MCF 10A (cell line): ENCODE data around the gene TAPBP. TPM values are rescaled to one million over a fixed set of nuclear protein-coding genes. Genes with fewer than 3 reads are reported as not detected.
"Not testable (repeated sequence)": the region's sequence is repeated elsewhere in the genome, so short reads cannot be mapped to it uniquely, and the experiment has no call there.

Source experiments
- BruUV-seq: library from RNA; stranded (reverse); fragments of 400-500 nt; replicated peaks from 2 replicates; lab custom pipeline; 2021; lab: Mats Ljungman, UMichigan
- CTCF ChIA-PET: fragments of 300-600 bp; sonication (Branson Sonifier 250); formaldehyde crosslinking; extraction: SDS; loops from one replicate; lab custom pipeline; 2021; ENCODE audit warnings: antibody characterized with exemption, inconsistent platforms; lab: Yijun Ruan, JAX
- POLR2A ChIA-PET: fragments of 300-600, 350-650 bp; sonication (Branson Sonifier 250); formaldehyde crosslinking; extraction: SDS; loops from one replicate; lab custom pipeline; 2020; ENCODE audit warnings: antibody characterized with exemption, inconsistent platforms; lab: Yijun Ruan, JAX
- DNase-seq: peaks from one replicate; pipeline ENCODE4 v3.0.0-alpha.2; 2018; ENCODE audit not compliant: unreplicated experiment
- H3K27ac Mint-ChIP-seq: one replicate; pipeline ENCODE4 v1.8.0; 2022; ENCODE audit warnings: mild to moderate bottlenecking, low read depth, mixed read lengths; ENCODE audit not compliant: unreplicated experiment
- H3K27me3 Mint-ChIP-seq: one replicate; pipeline ENCODE4 v1.8.0; 2022; ENCODE audit warnings: mixed read lengths; ENCODE audit not compliant: insufficient read depth, unreplicated experiment
- H3K36me3 Mint-ChIP-seq: one replicate; pipeline ENCODE4 v1.8.0; 2022; ENCODE audit warnings: mild to moderate bottlenecking, moderate library complexity, mixed read lengths; ENCODE audit not compliant: insufficient read depth, unreplicated experiment
- H3K4me1 Mint-ChIP-seq: one replicate; pipeline ENCODE4 v1.8.0; 2022; ENCODE audit warnings: mixed read lengths; ENCODE audit not compliant: insufficient read depth, unreplicated experiment
- H3K4me3 Mint-ChIP-seq: one replicate; pipeline ENCODE4 v1.8.0; 2022; ENCODE audit warnings: mild to moderate bottlenecking, moderate library complexity, mixed read lengths; ENCODE audit not compliant: unreplicated experiment
- H3K9me3 Mint-ChIP-seq: one replicate; pipeline ENCODE4 v1.8.0; 2022; ENCODE audit warnings: mixed read lengths; ENCODE audit not compliant: unreplicated experiment
- intact Hi-C: fragments of 100-400 bp; cut with micrococcal nuclease; formaldehyde crosslinking; loops from 2 replicates; pipeline ENCODE4 v1.14.1; 2022
- total RNA-seq: library from RNA; stranded (reverse); gene quantifications from 2 replicates; pipeline ENCODE4 v1.2.3, GENCODE V29; 2022
- TF ChIP-seq, protein P1 (sequence below): fragments of 200-600 bp; IDR thresholded peaks from one replicate; pipeline ENCODE4 v1.8.0; 2022; ENCODE audit warnings: antibody characterized with exemption, mild to moderate bottlenecking; ENCODE audit not compliant: unreplicated experiment

The TAPBP gene
- total RNA-seq, 1 experiment from 2014 or later = 84.9 TPM

DNA sequence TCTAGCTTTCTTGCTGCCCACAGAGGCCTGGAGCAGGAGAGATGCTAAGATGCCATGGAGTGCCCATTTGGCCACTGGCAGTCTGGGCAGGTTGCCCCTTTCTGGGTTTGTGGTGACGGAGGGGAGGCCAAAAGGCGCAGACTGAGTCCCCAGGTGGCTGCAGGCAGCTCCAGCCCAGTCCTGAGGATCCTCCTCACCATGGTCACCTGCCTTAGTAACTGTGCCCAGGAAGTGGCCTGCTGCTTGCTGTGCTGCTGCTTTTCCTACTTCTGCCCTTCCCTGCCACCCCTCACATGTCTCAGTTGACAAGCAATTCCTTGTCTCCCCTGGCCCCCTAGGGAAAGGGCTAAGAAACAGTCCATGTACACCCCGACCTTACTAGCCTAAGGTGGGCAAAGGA, 42.4 kb upstream of the TAPBP start:
- TF ChIP-seq, protein P1, sequence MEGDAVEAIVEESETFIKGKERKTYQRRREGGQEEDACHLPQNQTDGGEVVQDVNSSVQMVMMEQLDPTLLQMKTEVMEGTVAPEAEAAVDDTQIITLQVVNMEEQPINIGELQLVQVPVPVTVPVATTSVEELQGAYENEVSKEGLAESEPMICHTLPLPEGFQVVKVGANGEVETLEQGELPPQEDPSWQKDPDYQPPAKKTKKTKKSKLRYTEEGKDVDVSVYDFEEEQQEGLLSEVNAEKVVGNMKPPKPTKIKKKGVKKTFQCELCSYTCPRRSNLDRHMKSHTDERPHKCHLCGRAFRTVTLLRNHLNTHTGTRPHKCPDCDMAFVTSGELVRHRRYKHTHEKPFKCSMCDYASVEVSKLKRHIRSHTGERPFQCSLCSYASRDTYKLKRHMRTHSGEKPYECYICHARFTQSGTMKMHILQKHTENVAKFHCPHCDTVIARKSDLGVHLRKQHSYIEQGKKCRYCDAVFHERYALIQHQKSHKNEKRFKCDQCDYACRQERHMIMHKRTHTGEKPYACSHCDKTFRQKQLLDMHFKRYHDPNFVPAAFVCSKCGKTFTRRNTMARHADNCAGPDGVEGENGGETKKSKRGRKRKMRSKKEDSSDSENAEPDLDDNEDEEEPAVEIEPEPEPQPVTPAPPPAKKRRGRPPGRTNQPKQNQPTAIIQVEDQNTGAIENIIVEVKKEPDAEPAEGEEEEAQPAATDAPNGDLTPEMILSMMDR = no peak
- no peaks in the 10 kb centered on the region for H3K9me3 Mint-ChIP-seq
- intact Hi-C loops = no loop called here
- no TSS peak for BruUV-seq
- no peaks in the 10 kb centered on the region for H3K36me3 Mint-ChIP-seq
- DNase-seq = no peak
- CTCF ChIA-PET = interaction anchor here (0.6 to 0.8 kb wide), 3 partner anchors 11 to 1216 kb away, joined by 3 read pairs; no protein-coding TSS in a partner anchor
- H3K27ac Mint-ChIP-seq = no peak overlapping the region
- no peaks in the 10 kb centered on the region for H3K27me3 Mint-ChIP-seq
- no peak overlapping the region for H3K4me3 Mint-ChIP-seq
- no peaks in the 10 kb centered on the region for H3K4me1 Mint-ChIP-seq
- POLR2A ChIA-PET = interaction anchor here (0.6 kb wide), 1 partner anchor 10 kb away, joined by 3 read pairs; no protein-coding TSS in a partner anchor

DNA sequence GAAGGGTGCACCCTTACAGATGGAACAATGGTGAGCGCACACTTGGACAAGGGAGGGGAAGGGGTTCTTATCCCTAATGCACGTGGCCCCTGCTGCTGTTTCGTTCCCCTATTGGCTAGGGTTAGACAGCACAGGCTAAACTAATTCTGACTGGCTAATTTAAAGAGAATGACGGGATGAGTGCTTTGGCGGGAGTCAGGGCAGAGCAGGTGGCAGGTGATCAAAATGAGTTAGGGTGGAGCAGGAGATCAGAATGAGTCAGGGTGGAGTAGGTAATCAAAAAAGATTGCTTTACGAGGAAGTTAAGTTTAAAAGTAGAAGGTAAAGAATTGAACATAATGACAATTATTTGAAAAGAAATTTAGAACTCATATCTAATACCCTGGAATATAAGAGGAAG, 42.0 kb upstream of the TAPBP start:
- DNase-seq, BruUV-seq, H3K9me3 Mint-ChIP-seq, H3K27me3 Mint-ChIP-seq, H3K4me3 Mint-ChIP-seq, H3K36me3 Mint-ChIP-seq, H3K4me1 Mint-ChIP-seq, intact Hi-C loops, H3K27ac Mint-ChIP-seq: not testable (repeated sequence)
- ChIA-PET CTCF (interaction anchor here (1.9 kb wide), 1 partner anchor 11 kb away, joined by 10 read pairs; no protein-coding TSS in a partner anchor), POLR2A (interaction anchor here (0.6 kb wide), 1 partner anchor 10 kb away, joined by 3 read pairs; no protein-coding TSS in a partner anchor)

DNA sequence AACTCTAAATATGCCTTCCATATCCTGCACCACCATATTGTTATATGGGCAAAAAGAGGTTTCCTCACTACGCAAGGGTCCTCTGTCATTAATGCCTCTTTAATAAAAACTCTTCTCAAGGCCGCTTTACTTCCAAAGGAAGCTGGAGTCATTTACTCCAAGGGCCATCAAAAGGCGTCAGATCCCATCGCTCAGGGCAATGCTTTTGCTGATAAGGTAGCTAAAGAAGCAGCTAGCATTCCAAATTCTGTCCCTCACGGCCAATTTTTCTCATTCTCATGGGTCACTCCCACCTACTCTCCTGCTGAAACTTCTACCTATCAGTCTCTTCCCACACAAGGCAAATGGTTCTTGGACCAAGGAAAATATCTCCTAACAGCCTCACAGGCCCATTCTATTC, 33.9 kb upstream of the TAPBP start:
- no peak for DNase-seq
- H3K4me1 Mint-ChIP-seq = peaks cover 15% of the 10 kb centered on the region
- H3K36me3 Mint-ChIP-seq = no peaks in the 10 kb centered on the region
- ChIA-PET CTCF (interaction anchor here (0.7 kb wide), 1 partner anchor 183 kb away, joined by 3 read pairs; no protein-coding TSS in a partner anchor), POLR2A (interaction anchor here (0.7 to 3.9 kb wide), 2 partner anchors 27 to 56 kb away, joined by 4 to 19 read pairs; no protein-coding TSS in a partner anchor)
- BruUV-seq = no TSS peak
- H3K27me3 Mint-ChIP-seq = no peaks in the 10 kb centered on the region
- H3K27ac Mint-ChIP-seq = peak overlapping the region; percentile 35
- H3K4me3 Mint-ChIP-seq = no peak overlapping the region
- intact Hi-C loops = loop anchor here (5.0 kb wide), 1 partner anchor 66 kb away; no protein-coding TSS in a partner anchor
- TF ChIP-seq, protein P1 = no peak
- H3K9me3 Mint-ChIP-seq = no peaks in the 10 kb centered on the region

DNA sequence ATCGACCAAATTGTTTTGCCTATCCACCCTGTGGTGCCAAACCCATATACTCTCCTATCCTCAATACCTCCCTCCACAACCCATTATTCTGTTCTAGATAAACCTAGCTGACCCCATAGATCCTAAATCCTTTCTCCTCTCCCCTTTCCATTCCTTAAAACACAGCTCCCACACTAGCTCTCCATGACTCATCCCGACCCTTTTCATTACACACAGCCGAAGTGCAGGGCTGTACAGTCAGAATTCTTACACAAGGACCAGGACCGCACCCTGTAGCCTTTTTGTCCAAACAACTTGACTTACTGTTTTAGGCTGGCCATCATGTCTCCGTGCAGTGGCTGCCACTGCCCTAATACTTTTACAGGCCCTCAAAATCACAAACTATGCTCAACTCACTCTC, 33.1 kb upstream of the TAPBP start:
- ChIA-PET POLR2A (interaction anchor here (0.6 to 3.9 kb wide), 5 partner anchors 28 to 1078 kb away, joined by 3 to 19 read pairs (median 4); no protein-coding TSS in a partner anchor), CTCF (interaction anchor here (0.7 kb wide), 1 partner anchor 14 kb away, joined by 3 read pairs; no protein-coding TSS in a partner anchor)
- intact Hi-C loops = loop anchor here (5.0 kb wide), 1 partner anchor 65 kb away; no protein-coding TSS in a partner anchor
- H3K27me3 Mint-ChIP-seq, BruUV-seq, H3K9me3 Mint-ChIP-seq, H3K4me3 Mint-ChIP-seq, H3K36me3 Mint-ChIP-seq: not testable (repeated sequence)
- Mint-ChIP-seq H3K4me1 (peaks cover 15% of the 10 kb centered on the region), H3K27ac (peak overlapping the region; percentile 35)
- DNase-seq = peak; percentile 55
